H1 (cell line): ENCODE data around the gene FASTKD1. TPM values are rescaled to one million over a fixed set of nuclear protein-coding genes. Genes with fewer than 3 reads are reported as not detected.

Source experiments
- CTCF ChIA-PET: fragments of 300-600 bp; sonication (Branson Sonifier 250); formaldehyde crosslinking; loops from one replicate; lab custom pipeline; 2021; ENCODE audit not compliant: partially characterized antibody; lab: Charles Lee
- POLR2A ChIA-PET: fragments of 300-600 bp; sonication (Branson Sonifier 250); formaldehyde crosslinking; loops from one replicate; lab custom pipeline; 2021; ENCODE audit warnings: inconsistent platforms; ENCODE audit not compliant: partially characterized antibody; lab: Charles Lee
- DNase-seq, 2 experiments: peaks; one replicate each; pipeline versions ENCODE4 v3.0.0 to v3.0.0-alpha.2; 2010 to 2022; ENCODE audit warnings: low spot score in 2 of 2, low read depth in 1 of 2, mixed read lengths in 1 of 2
- FAIRE-seq: peaks from 2 replicates; lab custom pipeline; 2011; peaks lifted over from hg19 to GRCh38; lab: Jason Lieb, UNC
- H2AFZ ChIP-seq: 2 replicates; pipeline ENCODE4 v1.8.1; 2012; ENCODE audit warnings: low read length, inconsistent platforms
- H2AK5ac ChIP-seq: 2 replicates; pipeline ENCODE4 v1.6.1; 2013; ENCODE audit warnings: low read depth, low read length
- H2BK120ac ChIP-seq: replicated peaks from 2 replicates; pipeline ENCODE3; 2013; ENCODE audit warnings: low read depth, low read length, inconsistent platforms
- H2BK12ac ChIP-seq: 2 replicates; pipeline ENCODE4 v1.6.1; 2013; ENCODE audit warnings: low read depth, low read length
- H2BK15ac ChIP-seq: 2 replicates; pipeline ENCODE4 v1.6.1; 2013; ENCODE audit warnings: low read length
- H2BK20ac ChIP-seq: 2 replicates; pipeline ENCODE4 v1.6.1; 2013; ENCODE audit warnings: low read length
- H2BK5ac ChIP-seq: 2 replicates; pipeline ENCODE4 v1.6.1; 2013; ENCODE audit warnings: low read depth, low read length
- H3K14ac ChIP-seq: 2 replicates; pipeline ENCODE4 v1.6.1; 2013; ENCODE audit warnings: inconsistent platforms; ENCODE audit not compliant: insufficient read length
- H3K18ac ChIP-seq: 2 replicates; pipeline ENCODE4 v1.6.1; 2013; ENCODE audit warnings: low read length; ENCODE audit errors: extremely low read depth
- H3K23ac ChIP-seq: 2 replicates; pipeline ENCODE4 v1.6.1; 2013; ENCODE audit warnings: inconsistent platforms; ENCODE audit not compliant: insufficient read length
- H3K23me2 ChIP-seq: 2 replicates; pipeline ENCODE4 v1.6.1; 2013; ENCODE audit warnings: low read depth, low read length
- H3K27ac ChIP-seq: 2 replicates; pipeline ENCODE4 v1.6.1; 2011; ENCODE audit warnings: low read depth, low read length, inconsistent platforms
- H3K27me3 ChIP-seq, 4 experiments: replicated peaks in 1 of 4; 1 replicate in 1 of 4; 2 replicates in 3 of 4; pipeline versions ENCODE4 v1.6.1 to v1.8.1; 2011 to 2013; ENCODE audit warnings: low read length in 3 of 4, mild to moderate bottlenecking in 3 of 4, inconsistent platforms in 2 of 4, mixed read lengths in 2 of 4, moderate library complexity in 1 of 4; ENCODE audit not compliant: control insufficient read depth in 3 of 4, insufficient read depth in 3 of 4; ENCODE audit errors: extremely low read depth in 1 of 4
- H3K36me3 ChIP-seq, 4 experiments: 2 replicates each; pipeline versions ENCODE4 v1.6.1 to v1.8.1; 2011 to 2013; ENCODE audit warnings: mild to moderate bottlenecking in 4 of 4, low read length in 3 of 4, moderate library complexity in 2 of 4, control low read depth in 1 of 4, inconsistent platforms in 1 of 4; ENCODE audit not compliant: insufficient read depth in 4 of 4, control insufficient read depth in 2 of 4
- H3K4ac ChIP-seq: replicated peaks from 2 replicates; pipeline ENCODE3; 2013; ENCODE audit warnings: low read length, low read depth, mixed read lengths, inconsistent platforms; ENCODE audit not compliant: insufficient read length
- H3K4me1 ChIP-seq, 4 experiments: replicated peaks in 1 of 4; 1 replicate in 1 of 4; 2 replicates in 3 of 4; pipeline versions ENCODE4 v1.6.1 to v1.8.1; 2011 to 2013; ENCODE audit warnings: low read length in 3 of 4, inconsistent platforms in 2 of 4, mixed read lengths in 1 of 4; ENCODE audit not compliant: insufficient read depth in 4 of 4, control insufficient read depth in 3 of 4
- H3K4me2 ChIP-seq, 2 experiments: 2 replicates each; pipeline versions ENCODE4 v1.6.1 to v1.8.1; 2011 to 2013; ENCODE audit warnings: low read depth in 2 of 2, low read length in 2 of 2, control low read depth in 1 of 2, inconsistent platforms in 1 of 2, mild to moderate bottlenecking in 1 of 2; ENCODE audit not compliant: insufficient read depth in 1 of 2
- H3K4me3 ChIP-seq, 4 experiments: fragments of 200-600, 300-600 bp in 1 of 4; sonication (generic), shearing (Covaris generic), sonication (Bioruptor Twin) in 1 of 4; 2 replicates each; pipeline versions ENCODE4 v1.5.1 to v1.8.1; 2011 to 2016; ENCODE audit warnings: low read length in 4 of 4, low read depth in 3 of 4, control low read depth in 2 of 4, inconsistent platforms in 2 of 4, mild to moderate bottlenecking in 2 of 4, mixed read lengths in 1 of 4, moderate library complexity in 1 of 4; ENCODE audit not compliant: insufficient read depth in 2 of 4; ENCODE audit errors: extremely low read depth in 1 of 4
- H3K56ac ChIP-seq: replicated peaks from 2 replicates; pipeline ENCODE3; 2013; ENCODE audit warnings: low read depth, mild to moderate bottlenecking, mixed read lengths, low read length, inconsistent platforms; ENCODE audit not compliant: insufficient read length
- H3K79me1 ChIP-seq: 2 replicates; pipeline ENCODE4 v1.6.1; 2013; ENCODE audit warnings: low read depth, low read length, control low read depth
- H3K79me2 ChIP-seq, 2 experiments: 2 replicates each; pipeline versions ENCODE4 v1.6.1 to v1.8.1; 2012 to 2013; ENCODE audit warnings: low read length in 2 of 2, mild to moderate bottlenecking in 2 of 2, inconsistent platforms in 1 of 2; ENCODE audit not compliant: insufficient read depth in 2 of 2, control insufficient read depth in 1 of 2
- H3K9ac ChIP-seq, 4 experiments: replicated peaks in 1 of 4; 1 replicate in 1 of 4; 2 replicates in 3 of 4; pipeline versions ENCODE4 v1.6.1 to v1.8.1; 2011 to 2013; ENCODE audit warnings: low read depth in 3 of 4, low read length in 3 of 4, control low read depth in 2 of 4, mild to moderate bottlenecking in 2 of 4, moderate library complexity in 2 of 4, inconsistent platforms in 1 of 4; ENCODE audit errors: extremely low read depth in 1 of 4
- H3K9me3 ChIP-seq, 2 experiments: 2 replicates each; pipeline versions ENCODE4 v1.6.1 to v1.8.1; 2012 to 2013; ENCODE audit warnings: mild to moderate bottlenecking in 2 of 2, moderate library complexity in 2 of 2, control low read depth in 1 of 2, inconsistent platforms in 1 of 2, low read depth in 1 of 2, low read length in 1 of 2, mixed read lengths in 1 of 2; ENCODE audit not compliant: insufficient read depth in 2 of 2
- H4K20me1 ChIP-seq, 2 experiments: replicated peaks in 1 of 2; 2 replicates each; pipeline versions ENCODE3 to v1.8.1; 2011 to 2013; ENCODE audit warnings: inconsistent platforms in 2 of 2, low read length in 2 of 2, mild to moderate bottlenecking in 1 of 2; ENCODE audit not compliant: insufficient read depth in 2 of 2, control insufficient read depth in 1 of 2
- H4K5ac ChIP-seq: 2 replicates; pipeline ENCODE4 v1.6.1; 2013; ENCODE audit warnings: low read length, low read depth, mixed read lengths, inconsistent platforms; ENCODE audit not compliant: insufficient read length
- H4K8ac ChIP-seq: 2 replicates; pipeline ENCODE4 v1.8.0; 2013; ENCODE audit warnings: mild to moderate bottlenecking, moderate library complexity, low read length, inconsistent platforms; ENCODE audit not compliant: insufficient read depth; ENCODE audit errors: extremely low read depth
- H4K91ac ChIP-seq: replicated peaks from 2 replicates; pipeline ENCODE3; 2013; ENCODE audit warnings: low read length, mixed read lengths, inconsistent platforms; ENCODE audit not compliant: insufficient read length
- ATF3 ChIP-seq: IDR thresholded peaks from 2 replicates; pipeline ENCODE4 v1.6.1; 2011; ENCODE audit warnings: low read depth, mild to moderate bottlenecking, low read length; ENCODE audit not compliant: insufficient read depth
- CTBP2 ChIP-seq: IDR thresholded peaks from 2 replicates; pipeline ENCODE4 v1.7.0; 2011; ENCODE audit warnings: borderline replicate concordance, mild to moderate bottlenecking, moderate library complexity, mixed read lengths, low read length; ENCODE audit not compliant: insufficient read depth, insufficient read length
- JUN ChIP-seq: IDR thresholded peaks from 2 replicates; pipeline ENCODE4 v1.6.1; 2011; ENCODE audit warnings: low read depth, mild to moderate bottlenecking, improper control_type of control experiment, low read length
- KDM4A ChIP-seq: IDR thresholded peaks from one replicate; pipeline ENCODE4 v1.7.1; 2012; ENCODE audit warnings: low read depth, mild to moderate bottlenecking, moderate library complexity, low read length, inconsistent platforms; ENCODE audit not compliant: severe bottlenecking
- POU5F1 ChIP-seq: IDR thresholded peaks from 2 replicates; pipeline ENCODE4 v1.6.1; 2011; ENCODE audit warnings: low read depth, mild to moderate bottlenecking, low read length, moderate library complexity
- RFX5 ChIP-seq: IDR thresholded peaks from 2 replicates; pipeline ENCODE4 v1.6.1; 2011; ENCODE audit warnings: low read depth, low read length, improper control_type of control experiment, borderline replicate concordance
- SIN3A ChIP-seq, 2 experiments: IDR thresholded peaks in 1 of 2; conservative IDR thresholded peaks in 1 of 2; 2 replicates each; pipeline ENCODE4 v1.6.1; 2011 to 2012; ENCODE audit warnings: low read length in 2 of 2, improper control_type of control experiment in 1 of 2, low read depth in 1 of 2, mild to moderate bottlenecking in 1 of 2
- SIRT6 ChIP-seq: IDR thresholded peaks from one replicate; pipeline ENCODE4 v1.7.1; 2012; ENCODE audit warnings: low read length, inconsistent platforms
- SIX5 ChIP-seq: IDR thresholded peaks from 2 replicates; pipeline ENCODE4 v1.6.1; 2011; ENCODE audit warnings: mild to moderate bottlenecking, low read depth, low read length
- SP4 ChIP-seq: IDR thresholded peaks from 2 replicates; pipeline ENCODE4 v1.6.1; 2012; ENCODE audit warnings: low read length, inconsistent platforms
- TAF7 ChIP-seq: optimal IDR thresholded peaks from 2 replicates; pipeline ENCODE3; 2011; ENCODE audit warnings: low read depth, mild to moderate bottlenecking, inconsistent platforms, low read length, moderate library complexity, borderline replicate concordance
- polyA plus RNA-seq, 7 experiments: library from polyadenylated mRNA; depleted of rRNA in 3 of 7; stranded (reverse) in 5 of 7; unstranded in 2 of 7; fragments of >200 nt in 5 of 7; fragments of 200-250 nt in 2 of 7; gene quantifications; 1 replicate in 5 of 7; 2 replicates in 1 of 7; 4 replicates in 1 of 7; pipeline versions ENCODE4 v1.2.1 to v1.2.3, GENCODE V29; 2011 to 2013; ENCODE audit warnings: missing spikeins in 2 of 7, mixed read lengths in 2 of 7
- total RNA-seq: library from RNA; stranded (reverse); fragmentation: NEBNext Ultra II Directional; extraction: Animal tissue kit (Norgen Biotek cat#: 25700); gene quantifications from 2 replicates; pipeline ENCODE4 v1.2.1, GENCODE V29; 2021
- TF ChIP-seq, protein P1 (sequence below): IDR thresholded peaks from 2 replicates; pipeline ENCODE4 v1.6.1; 2012; ENCODE audit warnings: inconsistent platforms

FASTKD1 gene
- total and polyA plus RNA-seq, 2 of the 8 experiments (the other 6 are each of a cell fraction or from before 2014, with no cell fraction given), result 18.7 to 70.8 TPM

DNA sequence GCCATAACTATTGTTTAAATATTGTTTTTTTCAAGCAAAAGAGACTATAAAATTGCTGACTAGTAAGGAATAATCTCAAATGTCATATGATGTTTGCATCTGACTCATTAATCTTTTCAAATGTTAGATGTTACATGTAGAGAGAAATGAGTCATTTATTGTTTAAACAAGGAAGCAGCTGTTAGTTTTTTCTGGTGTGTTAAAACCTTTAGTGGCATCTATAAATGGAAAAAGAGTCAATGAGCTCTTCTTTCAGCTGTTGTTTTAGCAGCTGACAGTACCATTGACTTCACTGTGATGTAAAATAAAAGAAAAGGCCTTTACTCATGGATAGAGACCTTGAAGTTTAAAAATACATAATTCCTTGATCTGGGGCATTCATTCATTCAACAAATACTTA lies 66.0 kb downstream of the FASTKD1 start:
- peaks cover 0 to 12% of the 10 kb centered on the region in 2 experiments; a peak in 1 of 4 replicates for H3K9me3 ChIP-seq
- no peak overlapping the region for H3K18ac ChIP-seq
- no peak overlapping the region for H2BK20ac ChIP-seq
- H3K9ac ChIP-seq, result no peak overlapping the region
- DNase-seq (no peak), FAIRE-seq (no peak)
- no peak overlapping the region for H4K8ac ChIP-seq
- H3K4me2 ChIP-seq, result no peak overlapping the region
- peaks cover 0 to 2% (median 0%) of the 10 kb centered on the region in 4 experiments; a peak in 2 of 7 replicates for H3K4me1 ChIP-seq
- H2BK12ac ChIP-seq, result no peak overlapping the region
- no peak overlapping the region for H3K14ac ChIP-seq
- no peaks in the 10 kb centered on the region; a peak in 1 of 8 replicates for H3K36me3 ChIP-seq
- H3K27ac ChIP-seq, result no peak overlapping the region
- TF ChIP-seq SIRT6 (no peak), ATF3 (no peak), KDM4A (no peak), TAF7 (no peak), RFX5 (no peak), SIN3A (conservative IDR thresholded peaks at IDR 0.05 in 1 of 2, IDR thresholded peaks at IDR 0.05 in 1 of 2; ENCODE audit: low read depth in 1 of 2, low read length in 2 of 2) (no peak), SP4 (no peak), SIX5 (no peak), POU5F1 (no peak), CTBP2 (no peak), JUN (no peak)
- TF ChIP-seq, protein P1, sequence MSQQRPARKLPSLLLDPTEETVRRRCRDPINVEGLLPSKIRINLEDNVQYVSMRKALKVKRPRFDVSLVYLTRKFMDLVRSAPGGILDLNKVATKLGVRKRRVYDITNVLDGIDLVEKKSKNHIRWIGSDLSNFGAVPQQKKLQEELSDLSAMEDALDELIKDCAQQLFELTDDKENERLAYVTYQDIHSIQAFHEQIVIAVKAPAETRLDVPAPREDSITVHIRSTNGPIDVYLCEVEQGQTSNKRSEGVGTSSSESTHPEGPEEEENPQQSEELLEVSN, result no peak
- H3K23me2 ChIP-seq, result no peaks in the 10 kb centered on the region
- H2BK120ac ChIP-seq, result no peak overlapping the region
- no peaks in the 10 kb centered on the region for H3K27me3 ChIP-seq
- ChIA-PET POLR2A (no interaction called here), CTCF (interaction anchor here (1.0 to 1.6 kb wide), 2 partner anchors 9 to 21 kb away, joined by 3 to 7 read pairs; no protein-coding TSS in a partner anchor)
- no peaks in the 10 kb centered on the region for H4K20me1 ChIP-seq
- no peak overlapping the region for H4K91ac ChIP-seq
- H3K4ac ChIP-seq, result no peak overlapping the region
- no peaks in the 10 kb centered on the region for H3K79me2 ChIP-seq
- no peak overlapping the region for H2BK5ac ChIP-seq
- H3K4me3 ChIP-seq, result no peak overlapping the region
- H2BK15ac ChIP-seq, result no peak overlapping the region
- H3K56ac ChIP-seq, result no peak overlapping the region
- H2AFZ ChIP-seq, result no peak overlapping the region
- H4K5ac ChIP-seq, result no peak overlapping the region
- H3K79me1 ChIP-seq, result no peaks in the 10 kb centered on the region
- no peak overlapping the region for H2AK5ac ChIP-seq
- H3K23ac ChIP-seq, result no peak overlapping the region
